ENCODE measurements around the gene PRG3.
"Not testable (repeated sequence)": the region's sequence is repeated elsewhere in the genome, so short reads cannot be mapped to it uniquely, and the experiment has no call there.

The PRG3 gene

DNA sequence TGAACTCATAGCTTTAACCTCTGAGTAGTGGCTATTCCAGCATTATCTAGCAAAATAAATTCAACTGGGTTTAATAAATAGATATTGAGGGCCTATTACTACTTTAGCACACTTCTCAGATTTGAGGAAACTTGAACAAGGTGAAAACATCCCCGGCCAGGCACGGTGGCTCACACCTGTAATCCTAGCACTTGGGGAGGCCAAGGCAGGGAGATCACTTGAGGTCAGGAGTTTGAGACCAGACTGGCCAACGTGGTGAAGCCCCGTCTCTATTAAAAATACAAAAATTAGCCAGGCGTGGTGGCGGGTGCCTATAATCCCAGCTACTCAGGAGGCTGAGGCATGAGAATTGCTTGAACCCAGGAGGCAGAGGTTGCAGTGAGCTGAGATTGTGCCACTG lies 44.1 kb downstream of the PRG3 start:
- not testable (repeated sequence) for DNase-seq (ENCODE audit: low spot score)

DNA sequence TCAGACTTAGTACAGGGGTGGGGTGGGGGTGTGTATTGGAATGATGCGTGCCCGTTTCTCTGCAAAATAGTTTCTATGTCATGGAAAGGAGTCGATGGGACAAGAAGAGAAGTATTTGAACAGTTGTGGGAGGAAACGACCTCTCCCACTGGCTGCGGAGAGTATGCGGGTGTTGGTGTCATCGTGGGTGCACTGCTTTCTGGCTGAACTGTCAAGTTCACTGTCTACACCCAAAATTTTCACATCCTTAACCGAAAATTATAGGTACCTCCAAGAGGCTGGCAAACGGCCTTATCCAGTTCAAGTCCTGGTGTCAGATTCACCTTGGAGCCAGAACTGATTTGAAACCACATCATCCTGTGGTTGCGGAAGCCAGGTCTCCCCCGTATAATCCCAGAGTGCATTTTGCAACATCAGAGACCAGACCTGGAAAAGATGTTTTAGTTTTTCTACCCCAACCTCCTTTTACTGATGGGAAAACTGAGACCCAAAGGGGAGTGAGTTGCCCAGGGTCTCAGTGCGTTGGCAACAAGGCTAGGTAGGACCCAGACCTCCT lies 44.8 kb downstream of the PRG3 start:
- DNase-seq (ENCODE audit: low spot score), result no peak

DNA sequence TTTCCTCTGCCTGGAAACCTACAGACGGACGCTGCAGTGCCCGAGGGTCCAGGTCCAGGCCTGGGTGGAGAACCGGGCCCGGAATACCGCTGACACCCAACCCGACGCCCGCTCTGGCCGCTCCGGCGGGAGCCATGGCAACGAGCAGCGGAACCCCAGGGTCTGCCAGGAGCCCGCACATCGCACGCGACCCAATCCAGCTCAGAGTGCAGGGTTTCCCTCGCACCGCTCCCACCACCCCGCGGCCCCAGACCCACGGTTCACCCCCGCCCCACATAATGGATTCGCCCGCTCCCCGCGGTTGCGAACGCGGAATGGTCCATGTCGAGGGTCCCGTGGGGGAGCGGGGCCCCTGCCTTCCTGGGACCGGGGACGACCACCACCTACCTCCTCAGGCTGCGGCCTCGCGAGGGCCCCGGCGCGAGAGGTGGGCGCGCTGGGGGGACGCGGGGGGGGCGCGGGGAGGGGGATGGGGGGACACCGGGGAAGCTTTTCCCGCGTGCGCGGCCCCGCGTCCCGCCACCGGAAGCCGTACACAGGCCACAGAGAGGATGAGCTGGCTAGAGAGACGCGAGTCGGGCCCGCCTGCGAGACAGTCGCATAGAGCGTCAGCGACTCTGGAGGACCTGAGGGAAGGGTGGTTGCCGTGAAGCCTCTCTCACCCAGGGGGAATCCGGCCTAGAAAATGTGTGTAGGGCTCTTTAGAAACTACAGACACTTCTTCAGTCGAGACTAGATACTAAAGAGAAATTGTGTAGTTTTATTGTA lies 45.4 kb downstream of the PRG3 start, which contains the start of gene SSRP1:
SSRP1 (minus strand) TSS at position 550 of the 768 bp plus-strand sequence. CDS start 771 bp downstream, outside the sequence.
- peak; percentile 81 for DNase-seq (ENCODE audit: low spot score)

GRCh38 chr11:57335023-57335342 lies 46.0 kb downstream of the PRG3 start:
- DNase-seq (ENCODE audit: low spot score), result no peak

DNA sequence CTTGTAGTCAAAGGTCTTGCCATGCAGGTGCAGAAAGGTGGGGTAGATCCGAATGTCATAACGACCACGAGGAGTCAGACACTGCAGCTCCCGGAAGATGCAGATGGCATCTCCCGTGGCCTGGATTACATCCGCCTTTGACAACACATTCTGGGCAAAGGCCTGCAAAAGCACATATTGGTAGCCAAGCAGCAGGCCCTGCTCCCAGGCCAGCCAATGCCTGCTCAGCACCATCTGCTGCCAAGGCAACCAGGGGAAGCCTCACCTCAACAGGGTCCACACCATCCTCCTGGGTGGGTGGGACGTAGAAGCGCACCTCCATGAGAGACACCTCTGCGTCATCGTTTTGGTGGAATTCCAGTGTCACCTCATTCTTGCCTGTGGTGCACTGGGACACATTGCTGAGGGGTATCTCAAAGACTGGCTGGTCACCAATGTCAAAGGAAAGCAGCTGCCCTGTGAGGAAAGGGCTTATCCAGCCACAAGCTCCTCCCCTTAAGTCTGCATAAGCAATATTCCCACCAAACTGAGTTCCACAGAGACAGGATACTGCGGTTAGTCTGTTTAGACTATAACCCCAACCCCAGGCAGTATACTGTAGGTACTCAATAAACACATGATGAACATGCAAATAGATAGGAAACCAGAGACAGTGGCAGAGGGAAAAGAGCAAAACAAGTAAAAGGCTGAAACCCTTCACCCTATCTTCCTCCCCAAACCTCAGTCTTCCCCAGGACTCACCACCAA lies 48.1 kb downstream of the PRG3 start:
- no peak for DNase-seq (ENCODE audit: low spot score)

DNA sequence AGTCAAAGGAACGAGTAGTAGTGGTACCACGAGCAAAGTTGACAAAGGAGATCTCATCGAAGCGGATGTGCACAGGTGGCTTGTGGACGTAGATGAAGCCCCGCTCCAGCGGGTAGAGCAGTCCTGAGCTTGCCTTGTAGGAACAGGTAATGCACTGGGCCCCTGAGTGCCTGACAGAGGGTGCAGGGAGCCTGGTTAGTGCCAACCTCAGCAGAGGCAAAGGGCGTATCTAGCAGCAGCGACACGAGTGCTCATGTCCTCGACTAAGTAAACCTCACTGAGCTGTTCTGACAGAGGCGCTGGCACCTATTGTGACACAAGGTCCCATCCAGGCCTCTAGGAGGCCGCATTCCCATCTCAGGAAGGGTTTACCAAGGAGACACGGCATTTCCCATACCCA lies 49.2 kb downstream of the PRG3 start:
- no peak for DNase-seq (ENCODE audit: low spot score)

- DNase-seq (ENCODE audit: low spot score), result no peak
These were observed 50.9 kb downstream of the PRG3 start for GRCh38 chr11:57330029-57330428.

GRCh38 chr11:57327721-57328120 lies 53.2 kb downstream of the PRG3 start:
- DNase-seq (ENCODE audit: low spot score), result no peak

All from pons (tissue), 1 donor.